GM21528 (cell line): Measurements from ENCODE around the gene NME5.
"Not testable (repeated sequence)": the region's sequence is repeated elsewhere in the genome, so short reads cannot be mapped to it uniquely, and the experiment has no call there.

ENCODE experiments used
- ATAC-seq: cut with Tn5 transposase; IDR thresholded peaks from one replicate; pipeline ENCODE4 v1.9.1; 2021; ENCODE audit warnings: mild to moderate bottlenecking, moderate library complexity; ENCODE audit not compliant: unreplicated experiment, low FRiP score

The NME5 gene

GRCh38 chr5:138138949-138139780 is at the start of gene NME5:
Gene NME5 (minus strand): TSS chr5:138139428. CDS start chr5:138138780, 648 bp downstream.
- ATAC-seq = no peak

GRCh38 chr5:138188626-138189025 is 49.4 kb upstream of the NME5 start:
- ATAC-seq = no peak

- ATAC-seq = no peak
Measured at GRCh38 chr5:138186002-138186447, 46.8 kb upstream of the NME5 start.

- ATAC-seq = no peak
Measured at GRCh38 chr5:138182808-138183207, 43.6 kb upstream of the NME5 start.

- ATAC-seq = no peak
Measured at GRCh38 chr5:138180841-138181240, 41.6 kb upstream of the NME5 start.

GRCh38 chr5:138180183-138180782 is 41.1 kb upstream of the NME5 start:
- ATAC-seq = no peak

GRCh38 chr5:138179277-138179857 is 40.1 kb upstream of the NME5 start:
- ATAC-seq = peak; percentile 16

GRCh38 chr5:138178516-138179276 is 39.5 kb upstream of the NME5 start, which contains the start of the genes BRD8 and KIF20A:
Gene BRD8 (minus strand): TSS chr5:138178630. CDS start chr5:138178614, 16 bp downstream.
Gene KIF20A (plus strand): TSS chr5:138179112. CDS start chr5:138179681, 569 bp downstream.
- peak; percentile 90 for ATAC-seq

GRCh38 chr5:138177941-138178515 is 38.8 kb upstream of the NME5 start:
- no peak for ATAC-seq

GRCh38 chr5:138170299-138170698 is 31.1 kb upstream of the NME5 start:
- ATAC-seq = no peak

GRCh38 chr5:138169124-138169523 is 29.9 kb upstream of the NME5 start:
- ATAC-seq = no peak

- no peak for ATAC-seq
Measured at GRCh38 chr5:138163721-138164120, 24.5 kb upstream of the NME5 start.

- ATAC-seq = no peak
Measured at GRCh38 chr5:138160706-138161105, 21.5 kb upstream of the NME5 start.

- no peak for ATAC-seq
Measured at GRCh38 chr5:138159666-138160065, 20.4 kb upstream of the NME5 start.

- ATAC-seq = no peak
Measured at GRCh38 chr5:138157626-138158025, 18.4 kb upstream of the NME5 start.

GRCh38 chr5:138155977-138156376 is 16.7 kb upstream of the NME5 start:
- not testable (repeated sequence) for ATAC-seq

- ATAC-seq = no peak
Measured at GRCh38 chr5:138149530-138149929, 10.3 kb upstream of the NME5 start.

GRCh38 chr5:138148811-138149210 is 9.6 kb upstream of the NME5 start:
- ATAC-seq = no peak

- ATAC-seq = not testable (repeated sequence)
Measured at GRCh38 chr5:138143578-138143977, 4.3 kb upstream of the NME5 start.

- ATAC-seq = no peak
Measured at GRCh38 chr5:138141734-138142133, 2.5 kb upstream of the NME5 start.
